Medulla oblongata (tissue), 1 donor: ENCODE results near the gene CPHXL2.

Experiments used
- DNase-seq: peaks from one replicate; pipeline ENCODE4 v3.0.0-alpha.2; 2015; ENCODE audit errors: extremely low spot score

Gene CPHXL2

DNA sequence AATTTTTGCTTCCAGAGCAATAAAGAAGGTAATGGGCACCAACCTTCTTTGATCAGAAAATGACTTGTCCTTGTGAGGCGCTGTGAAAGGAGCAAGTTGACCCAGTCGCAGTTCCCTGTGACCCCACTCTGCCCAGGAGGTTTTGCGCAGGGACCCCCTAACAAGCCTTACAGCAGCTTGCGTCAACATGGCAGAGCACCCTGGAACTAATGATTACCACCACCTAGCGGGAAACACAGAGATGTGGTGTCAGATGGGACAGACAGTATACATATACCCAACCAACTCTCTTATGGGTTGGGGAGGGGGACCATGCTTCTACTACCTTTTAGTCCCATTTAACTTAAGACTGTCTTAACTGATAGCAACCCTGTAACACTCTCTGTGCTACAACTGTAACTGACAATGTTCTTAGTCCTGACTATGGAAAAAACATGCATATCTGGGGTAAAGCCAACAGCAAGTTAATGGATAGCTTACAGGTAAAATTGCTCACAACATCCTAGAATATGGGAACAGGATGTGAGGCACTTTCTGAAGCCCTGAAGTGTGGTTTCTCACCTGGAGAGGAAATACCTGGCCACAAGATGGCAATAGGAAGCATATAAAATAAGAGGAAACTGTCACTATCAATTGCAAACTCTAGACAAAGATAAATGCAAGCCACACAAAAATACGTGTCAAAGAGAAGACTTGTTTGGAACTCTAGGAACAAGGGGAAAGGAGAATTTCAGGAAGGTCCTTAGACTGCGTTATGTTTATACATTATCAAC lies 32.4 kb downstream of the CPHXL2 start:
- no peak for DNase-seq

DNA sequence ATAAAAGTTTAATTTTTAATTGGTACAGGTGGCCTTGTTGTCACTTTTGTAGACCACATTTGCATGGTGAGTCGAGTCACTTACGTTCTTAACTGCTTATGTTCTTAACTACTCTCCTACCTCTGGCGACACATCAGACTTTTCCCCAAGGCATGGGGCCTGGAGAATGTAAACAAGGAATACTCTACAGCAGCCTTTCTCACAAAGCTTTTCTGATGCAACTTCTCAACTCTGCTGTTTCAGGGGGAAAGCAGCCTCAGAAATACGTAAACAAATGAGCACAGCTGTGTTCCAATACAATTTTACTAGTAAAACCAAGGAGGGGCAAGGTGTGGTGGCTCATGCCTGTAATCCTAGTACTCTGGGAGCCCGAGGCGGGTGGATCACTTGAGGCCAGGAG lies 36.2 kb downstream of the CPHXL2 start:
- DNase-seq: no peak

DNA sequence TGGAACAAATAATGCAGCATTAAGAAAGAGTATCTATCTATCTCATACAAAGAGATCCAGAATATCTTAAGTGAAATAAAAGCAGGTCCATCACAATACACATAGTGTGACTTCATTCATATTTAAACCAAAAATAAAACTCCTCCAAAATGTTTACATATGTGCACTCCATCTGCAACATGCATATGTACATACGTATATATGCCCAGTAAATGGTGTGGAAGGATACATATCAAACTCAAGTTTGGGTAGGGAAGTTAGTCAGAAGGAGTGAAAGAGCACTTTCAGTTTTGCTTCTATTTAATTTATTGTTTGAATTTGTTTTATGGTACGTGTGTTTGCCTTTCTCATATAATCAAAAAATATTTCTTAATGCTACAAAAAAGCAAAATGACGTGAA lies 41.8 kb downstream of the CPHXL2 start:
- DNase-seq: no peak

DNA sequence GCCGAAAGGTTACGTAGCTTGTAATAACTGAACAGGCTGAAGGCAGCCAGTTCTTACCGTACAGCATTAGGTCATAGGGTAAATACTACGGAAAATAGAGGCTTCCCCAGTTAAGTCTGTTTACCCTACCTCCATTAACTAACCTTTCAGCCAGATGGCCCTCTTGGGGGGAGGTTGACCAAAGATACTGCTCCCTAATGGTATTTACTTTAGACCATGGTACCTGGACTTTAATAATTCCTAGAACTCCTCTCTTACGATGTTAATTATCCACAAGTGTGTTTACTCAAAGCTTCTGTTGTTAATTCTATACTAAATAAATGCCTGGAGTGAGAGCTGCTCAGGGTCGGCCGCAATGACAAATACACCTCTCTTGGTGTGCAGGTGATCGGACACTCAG lies 44.0 kb downstream of the CPHXL2 start:
- no peak for DNase-seq

DNA sequence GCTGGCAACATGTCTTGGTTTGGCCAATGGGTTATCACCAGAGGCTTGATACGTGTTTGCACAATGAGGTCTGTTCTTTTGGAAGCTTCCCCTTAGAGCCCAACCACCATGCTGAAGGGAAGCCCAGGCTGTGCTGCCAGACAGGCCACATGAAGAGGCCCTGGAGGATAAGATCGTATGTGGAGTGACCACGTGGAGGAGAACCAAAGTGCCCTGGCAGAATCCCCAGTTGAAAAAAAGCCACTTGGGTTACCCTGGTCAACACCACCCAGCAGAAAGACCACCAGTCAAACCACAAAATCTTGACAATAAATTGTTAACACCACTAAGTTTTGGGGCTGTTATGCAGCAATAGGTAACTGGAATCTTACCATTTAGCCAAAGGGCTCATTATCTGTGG lies 46.8 kb downstream of the CPHXL2 start:
- DNase-seq: no peak

DNA sequence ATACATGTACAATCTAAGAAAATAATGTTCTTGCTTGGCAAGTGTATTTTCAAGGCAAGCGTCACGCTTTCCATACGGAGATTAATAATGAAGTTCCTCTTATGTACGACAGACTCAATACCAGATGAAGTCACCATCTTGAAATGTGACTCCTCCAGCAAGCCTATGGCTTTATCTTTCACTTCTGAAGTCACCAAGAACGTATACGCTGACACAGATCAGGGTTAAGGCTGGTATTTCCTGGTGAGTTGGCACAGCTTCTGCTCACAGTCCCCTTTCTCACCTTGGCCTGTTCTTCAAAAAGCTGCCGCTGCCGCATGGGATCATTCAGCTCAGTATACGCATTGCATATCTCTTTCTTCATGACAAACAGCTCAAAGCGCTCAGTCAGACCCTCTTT lies 47.7 kb downstream of the CPHXL2 start:
- DNase-seq: no peak

DNA sequence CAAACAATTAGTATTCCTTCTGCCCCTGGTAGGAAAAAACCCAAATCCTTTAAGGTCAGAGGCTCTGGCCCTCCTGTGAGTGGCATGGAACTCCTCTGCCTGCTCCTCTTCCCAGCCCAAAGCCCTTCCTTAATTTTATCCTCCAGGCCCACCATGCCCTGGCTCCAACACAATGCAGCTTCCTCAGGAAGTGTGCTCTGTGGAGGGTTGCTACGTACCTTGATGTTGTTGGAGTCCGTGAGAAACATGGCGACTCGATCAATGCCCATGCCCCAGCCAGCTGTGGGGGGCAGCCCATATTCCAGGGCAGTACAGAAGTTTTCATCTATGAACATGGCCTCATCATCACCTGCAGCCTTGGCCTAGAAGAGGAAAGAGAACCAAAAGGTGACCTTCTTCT lies 48.5 kb downstream of the CPHXL2 start:
- DNase-seq: no peak

DNA sequence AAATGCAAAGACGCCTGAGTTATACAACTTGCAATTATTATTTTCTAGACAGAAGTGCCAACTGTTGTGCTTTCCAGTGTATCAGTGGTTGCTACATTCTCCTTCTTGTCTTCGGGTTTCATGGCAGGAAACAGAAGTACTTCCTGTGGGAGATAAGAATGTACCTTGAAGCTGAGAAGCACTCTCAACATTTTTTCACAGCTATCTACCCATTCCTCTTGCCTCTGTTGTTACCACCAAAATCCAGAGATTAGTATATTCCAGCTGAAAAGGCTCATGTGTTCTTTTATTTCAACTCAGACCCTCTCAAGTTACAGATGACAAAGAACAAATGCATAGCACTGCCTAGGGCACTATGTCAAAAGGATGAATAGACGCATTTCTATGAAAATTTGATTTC lies 49.0 kb downstream of the CPHXL2 start:
- no peak for DNase-seq

DNA sequence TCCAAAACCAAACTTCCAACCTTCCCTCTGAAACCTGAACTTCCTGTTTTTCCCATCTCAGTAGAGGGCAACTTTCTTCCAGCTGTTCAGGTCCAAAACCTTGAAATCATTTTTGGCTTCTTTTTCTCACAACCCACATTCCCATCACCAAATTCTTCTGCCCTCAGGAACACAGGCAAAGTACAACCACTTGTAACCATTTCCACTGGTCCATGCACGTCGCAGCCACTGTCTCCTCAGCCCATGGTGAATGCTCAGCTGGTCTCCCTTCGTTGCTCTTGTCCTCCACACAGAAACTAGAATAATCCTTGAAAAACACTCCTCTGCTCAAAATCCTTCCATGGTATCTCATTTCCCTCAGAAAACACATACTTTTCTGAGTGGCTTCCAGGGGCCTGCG lies 50.0 kb downstream of the CPHXL2 start:
- DNase-seq: no peak

DNA sequence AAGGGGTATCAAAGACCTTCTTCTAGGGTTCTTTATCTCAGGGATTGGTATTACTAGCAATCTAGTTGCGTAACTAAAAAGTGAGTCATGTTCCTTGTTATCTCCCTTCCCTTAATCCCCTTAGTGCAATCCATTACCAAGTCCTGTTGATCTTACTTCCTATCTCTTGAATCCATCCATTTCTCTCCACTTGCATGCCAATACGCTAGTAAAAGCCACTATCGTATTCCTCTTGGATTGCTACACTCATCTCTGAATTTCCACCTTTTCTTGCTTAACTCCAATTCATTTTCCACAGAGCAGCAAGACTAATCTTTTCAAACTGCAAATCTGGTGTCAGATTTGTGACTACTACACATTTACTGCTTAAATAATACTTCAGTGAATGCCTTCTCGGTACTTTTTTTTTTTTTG lies 51.9 kb downstream of the CPHXL2 start:
- DNase-seq: no peak

DNA sequence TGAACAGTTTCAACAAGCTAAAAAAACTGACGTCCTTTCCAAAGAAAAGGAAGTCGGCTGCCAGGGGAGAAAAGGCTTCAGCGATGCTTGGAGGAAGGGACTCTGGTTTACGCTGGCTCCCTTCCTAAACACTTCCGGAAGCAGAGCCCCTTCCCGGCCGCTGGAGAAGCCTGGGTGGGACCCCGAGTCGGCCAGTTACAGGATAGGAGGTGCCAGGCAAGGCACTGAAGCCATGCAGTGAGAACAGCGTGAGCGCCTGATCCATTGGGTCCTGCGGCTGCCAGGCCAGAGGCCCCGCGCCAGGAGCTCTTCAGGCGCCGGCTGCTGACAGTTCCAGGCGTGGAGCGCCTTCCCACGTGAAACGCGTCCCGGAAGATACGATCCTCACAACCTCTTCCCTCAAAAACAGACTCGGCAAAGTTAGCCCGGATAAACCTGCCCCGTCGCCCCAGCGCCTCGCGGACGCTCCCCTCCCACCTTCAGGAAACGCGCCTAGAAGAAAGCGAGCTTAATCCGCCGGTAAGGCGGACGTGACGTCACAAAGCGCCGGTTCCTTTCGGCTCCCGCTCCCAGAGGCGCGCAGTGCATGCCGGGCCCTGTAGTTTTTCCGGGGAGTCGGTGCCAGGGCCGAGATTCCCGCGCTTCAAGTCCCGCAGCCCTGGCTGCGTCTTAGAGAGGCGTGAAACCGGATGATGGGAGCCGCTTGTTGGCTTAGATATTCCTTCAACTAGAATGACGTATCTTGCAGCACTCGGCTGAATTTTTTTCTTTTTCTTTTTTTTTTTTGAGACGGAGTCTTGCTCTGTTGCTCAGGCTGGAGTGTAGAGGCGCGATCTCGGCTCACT lies 53.8 kb downstream of the CPHXL2 start, which contains the start of gene ADAT1:
Gene ADAT1, minus strand, starts transcription at position 521 of the 845 bp plus-strand sequence. CDS start 2,482 bp downstream, outside the sequence.
- peak; percentile 98 for DNase-seq

DNA sequence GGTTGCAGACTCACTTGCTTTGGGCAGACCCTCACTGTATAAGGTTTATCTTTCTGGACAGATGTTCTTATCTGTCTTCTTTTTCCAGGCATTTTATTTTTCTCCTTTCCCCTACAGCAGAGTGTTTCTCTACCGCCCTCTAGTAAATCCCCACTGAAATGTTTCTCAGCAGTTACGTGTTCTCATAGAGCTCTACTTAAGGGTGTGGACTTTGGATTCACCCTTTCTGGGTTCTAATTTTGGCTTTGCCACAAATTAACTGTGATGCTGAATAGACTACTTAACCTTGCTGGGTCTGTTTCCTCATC lies 55.7 kb downstream of the CPHXL2 start:
- DNase-seq: peak; percentile 44

DNA sequence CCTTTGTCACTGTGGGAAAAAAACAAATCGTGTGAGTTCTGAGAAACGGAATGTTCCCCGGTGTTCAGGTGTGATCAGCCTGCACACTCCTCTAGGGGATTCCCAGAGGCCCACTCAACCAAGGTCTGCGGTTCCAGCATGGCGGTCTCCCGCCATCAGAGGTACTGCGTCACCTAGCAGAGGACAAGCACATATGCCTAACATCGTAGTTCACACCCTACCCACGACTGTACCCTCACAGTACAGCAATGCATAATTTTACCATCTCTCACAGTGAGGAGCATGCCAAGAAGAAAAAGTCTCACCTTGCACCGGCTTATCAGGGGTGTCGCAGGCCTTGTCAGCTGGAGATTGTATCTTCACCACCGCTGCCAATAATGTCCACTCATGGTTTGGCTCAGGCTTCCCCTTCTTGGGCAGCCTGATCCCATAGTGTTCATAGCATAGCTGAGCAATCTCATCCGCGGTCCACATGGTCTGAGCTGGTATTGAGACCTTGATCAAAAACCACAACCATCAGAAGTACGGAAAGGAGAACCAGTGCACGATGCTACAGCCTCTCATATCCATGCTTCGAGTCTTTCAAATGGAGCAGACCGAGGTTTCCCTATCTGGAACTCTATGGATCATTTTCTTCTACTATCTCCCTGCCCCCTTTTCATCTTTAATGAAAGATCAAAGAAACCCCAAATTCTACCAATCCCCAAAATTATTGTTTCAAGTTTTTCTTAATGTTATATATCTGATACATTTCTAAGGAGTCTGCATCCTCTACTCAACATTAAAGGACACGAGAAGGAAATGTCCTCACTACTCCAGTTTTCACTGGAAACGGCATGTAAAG lies 56.3 kb downstream of the CPHXL2 start:
- DNase-seq: no peak

DNA sequence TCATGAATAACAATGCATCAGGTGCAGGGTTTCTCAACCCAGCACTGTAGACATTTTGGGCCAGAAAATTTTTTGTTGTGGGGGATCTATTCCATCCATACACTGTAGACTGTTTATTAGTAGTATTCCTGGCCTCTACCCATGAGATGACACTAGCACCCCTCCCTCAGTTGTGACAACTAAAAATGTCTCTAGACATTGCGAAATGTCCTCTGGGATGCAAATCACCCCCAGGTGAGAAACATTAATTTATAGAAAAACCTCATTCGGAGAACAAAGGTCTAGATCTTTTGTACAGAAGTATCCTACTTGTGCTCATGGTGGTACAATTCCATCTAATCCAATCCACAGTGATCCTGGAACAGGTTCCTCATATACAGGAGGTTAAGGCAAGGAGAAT lies 58.0 kb downstream of the CPHXL2 start:
- no peak for DNase-seq

DNA sequence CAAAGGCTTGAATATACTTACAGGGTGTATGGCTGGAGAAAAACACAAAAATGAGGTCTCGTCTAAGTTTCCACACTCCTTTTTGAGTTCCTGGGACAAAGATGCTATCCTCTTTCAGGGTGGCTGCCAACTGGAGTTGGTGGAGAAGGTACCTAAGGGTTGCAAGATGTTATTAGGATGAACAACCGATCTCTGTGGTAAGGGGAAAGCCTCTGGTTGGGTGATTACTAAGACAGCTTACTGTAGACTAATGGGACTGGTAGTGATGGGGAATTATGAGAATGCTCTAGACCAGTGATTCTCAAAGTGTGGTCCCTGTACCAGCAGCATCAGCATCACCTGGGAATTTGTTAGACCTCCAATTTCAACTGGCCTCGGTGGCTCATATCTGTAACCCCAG lies 59.7 kb downstream of the CPHXL2 start:
- no peak for DNase-seq

DNA sequence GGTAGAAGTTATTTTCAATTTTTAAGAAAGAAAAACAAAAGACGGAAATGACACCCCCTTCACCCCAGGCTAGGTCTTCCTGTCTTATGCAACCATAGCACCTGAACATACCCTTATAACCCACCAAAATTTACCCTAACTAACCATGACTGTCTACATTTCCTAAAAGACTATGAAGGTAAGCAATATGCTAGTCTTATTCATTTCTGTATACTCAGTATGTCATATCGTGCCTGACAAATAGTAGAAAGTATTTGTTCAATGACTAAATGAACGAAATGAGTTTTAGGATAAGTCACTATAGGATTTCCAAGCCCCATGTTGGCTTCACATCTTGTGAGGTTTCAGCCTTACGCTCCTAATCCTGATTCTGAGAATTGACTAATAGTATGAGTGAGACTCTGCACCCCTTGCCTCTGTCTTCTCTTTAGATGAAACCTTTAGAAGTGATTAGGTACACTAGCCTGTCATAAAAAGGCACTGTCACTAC lies 60.2 kb downstream of the CPHXL2 start:
- DNase-seq: no peak

DNA sequence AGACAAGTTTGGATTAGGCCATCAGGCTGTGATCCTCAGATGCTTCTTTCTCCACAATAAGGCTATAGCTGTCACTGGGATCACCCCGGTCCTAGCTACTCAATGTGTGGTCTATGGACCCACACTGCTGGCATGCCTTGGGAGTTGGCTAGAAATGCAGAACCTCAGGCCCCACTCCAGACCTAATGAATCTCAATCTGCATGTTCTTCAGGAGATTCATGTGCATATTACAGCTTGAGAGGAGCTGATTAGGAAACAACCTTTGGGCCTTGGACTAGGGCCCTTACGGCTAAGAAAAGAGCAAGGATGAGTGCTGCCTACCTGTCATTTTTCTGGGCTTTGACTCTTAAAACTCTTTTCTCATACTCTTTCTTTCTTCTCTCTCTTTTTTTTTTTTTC lies 61.2 kb downstream of the CPHXL2 start:
- DNase-seq: no peak

DNA sequence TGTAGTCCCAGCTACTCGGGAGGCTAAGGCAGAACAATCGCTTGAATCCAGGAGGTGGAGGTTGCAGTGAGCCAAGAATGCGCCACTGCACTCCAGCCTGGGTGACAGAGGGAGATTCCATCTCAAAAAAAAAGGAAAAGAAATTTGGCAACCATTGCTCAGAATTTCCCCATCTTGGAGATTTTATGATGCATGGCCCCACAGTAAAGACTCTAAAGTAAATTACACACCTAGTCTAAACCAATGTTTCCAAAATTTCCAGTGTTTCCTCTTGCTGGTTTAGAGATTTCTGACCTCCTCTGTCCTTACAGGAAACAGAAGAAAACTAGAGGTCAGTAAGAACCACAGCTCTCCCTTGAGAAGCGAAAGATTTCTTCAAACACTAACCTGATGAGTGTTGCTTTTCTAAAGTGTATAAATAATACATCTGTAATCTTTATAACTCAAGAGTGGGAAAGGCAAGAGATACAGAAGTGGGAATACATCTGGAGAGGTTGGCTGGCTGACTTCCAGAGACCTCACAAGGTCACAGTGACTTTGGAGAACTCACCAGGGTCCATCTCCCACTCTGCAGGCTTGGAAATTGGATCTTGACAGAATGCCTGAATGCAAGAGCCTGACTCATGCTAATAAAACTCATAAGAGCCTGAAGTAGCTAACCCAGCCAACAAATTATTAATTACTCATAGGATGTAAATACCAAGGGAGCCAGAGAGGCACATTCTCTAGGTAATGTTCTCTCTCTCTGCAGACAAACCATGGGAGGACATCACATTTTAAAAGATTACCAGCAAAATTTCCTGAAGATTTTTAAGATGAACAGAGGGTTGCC lies 62.5 kb downstream of the CPHXL2 start:
- no peak for DNase-seq
